Peyer's patch (tissue), 4 donors: ENCODE data around the gene ARF1.

Source experiments
- POLR2A ChIP-seq, 2 donors: fragments of 450-650 bp; IDR thresholded peaks; one replicate each; pipeline ENCODE4 v1.5.1; 2017; ENCODE audit warnings: antibody characterized with exemption in 2 of 2, mild to moderate bottlenecking in 2 of 2, moderate library complexity in 2 of 2
- TF ChIP-seq, protein P1 (sequence below), 6 experiments: fragments of 450-650 bp in 4 of 6; fragments of 200-600 bp in 2 of 6; sonication (generic) in 1 of 6; IDR thresholded peaks; one replicate each; pipeline ENCODE4 v1.5.1; 2017 to 2019; ENCODE audit warnings: antibody characterized with exemption in 6 of 6, mild to moderate bottlenecking in 3 of 6, moderate library complexity in 1 of 6

DNA sequence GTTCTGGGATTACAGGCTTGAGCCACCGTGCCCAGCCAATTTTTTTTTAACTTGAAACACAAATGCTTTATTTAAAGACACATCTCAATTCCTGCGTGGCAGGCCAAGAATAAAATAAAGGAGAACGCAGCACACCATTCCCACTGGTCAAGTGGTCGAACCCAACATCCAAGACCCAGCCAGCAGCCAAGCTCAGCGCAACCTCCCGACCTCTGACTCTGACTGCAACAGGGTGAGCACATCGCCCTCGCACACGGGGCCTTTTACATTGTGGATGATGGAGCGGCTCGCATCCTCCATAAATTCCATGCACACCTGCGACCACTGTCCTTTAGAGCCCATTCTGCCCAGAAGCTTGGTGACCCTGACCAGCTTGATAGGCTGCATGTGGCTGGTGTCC, 52.1 kb downstream of the ARF1 start:
- TF ChIP-seq POLR2A (IDR thresholded peaks at IDR 0.05), result no peak
- TF ChIP-seq, protein P1, sequence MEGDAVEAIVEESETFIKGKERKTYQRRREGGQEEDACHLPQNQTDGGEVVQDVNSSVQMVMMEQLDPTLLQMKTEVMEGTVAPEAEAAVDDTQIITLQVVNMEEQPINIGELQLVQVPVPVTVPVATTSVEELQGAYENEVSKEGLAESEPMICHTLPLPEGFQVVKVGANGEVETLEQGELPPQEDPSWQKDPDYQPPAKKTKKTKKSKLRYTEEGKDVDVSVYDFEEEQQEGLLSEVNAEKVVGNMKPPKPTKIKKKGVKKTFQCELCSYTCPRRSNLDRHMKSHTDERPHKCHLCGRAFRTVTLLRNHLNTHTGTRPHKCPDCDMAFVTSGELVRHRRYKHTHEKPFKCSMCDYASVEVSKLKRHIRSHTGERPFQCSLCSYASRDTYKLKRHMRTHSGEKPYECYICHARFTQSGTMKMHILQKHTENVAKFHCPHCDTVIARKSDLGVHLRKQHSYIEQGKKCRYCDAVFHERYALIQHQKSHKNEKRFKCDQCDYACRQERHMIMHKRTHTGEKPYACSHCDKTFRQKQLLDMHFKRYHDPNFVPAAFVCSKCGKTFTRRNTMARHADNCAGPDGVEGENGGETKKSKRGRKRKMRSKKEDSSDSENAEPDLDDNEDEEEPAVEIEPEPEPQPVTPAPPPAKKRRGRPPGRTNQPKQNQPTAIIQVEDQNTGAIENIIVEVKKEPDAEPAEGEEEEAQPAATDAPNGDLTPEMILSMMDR (IDR thresholded peaks at IDR 0.05), result no peak
